Activated CD4-positive, alpha-beta T cell treated with anti-CD3 and anti-CD28 coated beads, Interleukin-2, Interleukin-6, amounts not matched to agents 100 ng/mL and 50 ng/mL, durations not matched to agents 16 hours and 8 hours (primary cell): ENCODE results near the gene TXNL4B.

Experiments used
- DNase-seq: peaks from one replicate; pipeline ENCODE4 v3.0.0-alpha.2; 2020

Gene TXNL4B

DNA sequence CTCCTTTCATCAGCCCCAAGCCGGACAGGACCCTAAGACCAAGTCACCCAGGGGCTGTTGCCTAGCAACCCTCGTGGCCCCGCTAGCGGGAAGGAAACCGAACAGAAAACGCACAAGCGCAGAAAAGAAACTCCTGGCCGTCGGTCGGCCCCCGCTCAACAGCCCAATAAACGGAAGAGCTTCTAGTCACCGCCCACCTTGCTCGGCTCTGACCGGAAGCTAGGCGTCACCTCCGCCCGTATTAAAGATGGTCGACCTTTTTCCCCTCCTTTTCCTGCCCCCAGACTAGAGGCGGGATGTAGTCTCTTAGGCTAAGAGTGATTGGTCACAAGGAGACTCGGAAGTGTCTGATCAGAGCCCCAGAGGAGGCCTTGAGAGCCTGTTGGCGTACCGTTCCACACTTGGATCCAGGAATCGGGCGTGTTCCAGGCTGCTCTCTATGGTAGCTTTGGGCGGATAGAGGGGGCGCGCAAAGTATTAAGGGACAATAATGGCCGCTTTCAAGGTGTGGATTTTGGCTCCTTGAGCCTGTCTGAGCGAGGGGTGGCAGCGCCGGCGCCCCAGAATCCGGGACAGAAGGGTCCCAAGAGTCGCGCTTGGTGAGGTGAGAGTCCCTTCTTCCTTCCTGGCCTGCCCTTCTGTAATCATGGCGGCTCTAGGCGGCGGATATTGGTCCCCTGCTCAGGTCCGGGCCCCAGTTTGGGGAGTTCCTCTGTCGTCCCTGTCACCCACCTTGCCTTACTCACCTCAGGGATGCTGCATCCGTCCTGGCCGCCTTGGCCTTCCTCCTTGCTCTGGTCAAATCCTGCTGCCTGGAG, at the start of gene TXNL4B, which contains the start of gene DHX38:
TXNL4B (minus strand) TSS at position 173 of the 818 bp plus-strand sequence. CDS start 2,871 bp downstream, outside the sequence.
DHX38 (plus strand) TSS at position 400 of the 818 bp plus-strand sequence. CDS start 2,311 bp downstream, outside the sequence.
- DNase-seq, result peak; percentile 97

DNA sequence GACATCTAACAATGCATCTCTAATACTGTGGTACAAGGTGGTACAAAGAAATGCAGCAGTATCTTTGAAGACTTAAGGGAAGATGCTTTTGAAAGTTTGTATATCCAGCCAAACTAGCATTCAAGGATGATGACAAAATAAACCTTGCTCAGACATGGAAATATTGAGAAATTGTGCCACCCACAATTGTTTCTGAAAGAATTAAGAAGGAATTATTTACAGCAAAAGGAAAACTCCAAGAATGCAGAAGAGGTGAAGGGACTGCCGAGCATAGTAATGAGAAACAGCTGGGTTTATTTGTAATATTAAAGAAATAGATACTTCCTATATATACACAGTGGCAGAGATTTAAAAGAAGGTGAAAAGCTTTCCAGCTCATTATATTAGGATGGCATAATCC, 49.1 kb upstream of the TXNL4B start:
- no peak for DNase-seq

GRCh38 chr16:72139908-72140307, 46.5 kb upstream of the TXNL4B start:
- no peak for DNase-seq

- DNase-seq, result no peak
These were observed 44.7 kb upstream of the TXNL4B start for GRCh38 chr16:72138064-72138572.

GRCh38 chr16:72137380-72138063, 44.1 kb upstream of the TXNL4B start:
- DNase-seq, result no peak

GRCh38 chr16:72134507-72134906, 41.1 kb upstream of the TXNL4B start:
- no peak for DNase-seq

GRCh38 chr16:72132726-72133125, 39.3 kb upstream of the TXNL4B start:
- no peak for DNase-seq

GRCh38 chr16:72131036-72131435, 37.6 kb upstream of the TXNL4B start:
- no peak for DNase-seq

GRCh38 chr16:72129976-72130656, 36.7 kb upstream of the TXNL4B start:
- DNase-seq, result no peak

DNA sequence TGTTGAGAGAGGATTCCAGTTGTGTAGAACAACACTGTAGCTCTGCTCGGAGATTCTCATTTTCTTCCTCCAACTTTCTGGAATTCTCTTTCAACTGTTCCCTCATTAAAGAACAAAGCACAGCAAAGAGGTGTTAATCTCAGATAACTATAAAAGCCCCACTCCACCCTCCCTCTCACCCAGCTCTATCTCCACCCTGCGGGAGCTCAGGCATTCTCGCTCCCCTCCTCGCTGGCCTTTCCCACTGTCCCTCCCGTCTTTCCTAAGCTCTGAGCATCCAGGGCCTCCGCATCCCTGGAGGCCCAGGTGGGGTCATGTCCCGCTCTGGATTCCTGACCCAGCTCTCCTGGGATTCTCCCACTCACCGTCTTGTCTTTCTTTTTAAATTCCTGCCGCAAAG, 35.3 kb upstream of the TXNL4B start:
- no peak for DNase-seq

DNA sequence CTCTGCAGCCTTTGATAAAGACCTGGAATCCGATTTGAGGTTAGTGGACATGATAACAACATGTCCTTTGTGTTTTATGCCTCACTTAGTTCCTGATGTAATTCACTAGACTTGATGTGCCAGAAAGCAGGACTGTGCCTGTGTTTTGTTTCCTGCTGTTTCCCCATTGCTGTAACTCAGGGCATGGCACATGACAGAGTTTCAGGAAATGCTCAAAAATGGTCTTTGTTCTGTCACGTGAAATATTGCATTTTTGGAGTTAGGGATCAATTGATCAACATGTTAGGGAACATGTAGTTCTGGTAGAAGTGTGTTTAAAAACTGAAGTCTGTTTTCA, 33.0 kb upstream of the TXNL4B start:
- no peak for DNase-seq

DNA sequence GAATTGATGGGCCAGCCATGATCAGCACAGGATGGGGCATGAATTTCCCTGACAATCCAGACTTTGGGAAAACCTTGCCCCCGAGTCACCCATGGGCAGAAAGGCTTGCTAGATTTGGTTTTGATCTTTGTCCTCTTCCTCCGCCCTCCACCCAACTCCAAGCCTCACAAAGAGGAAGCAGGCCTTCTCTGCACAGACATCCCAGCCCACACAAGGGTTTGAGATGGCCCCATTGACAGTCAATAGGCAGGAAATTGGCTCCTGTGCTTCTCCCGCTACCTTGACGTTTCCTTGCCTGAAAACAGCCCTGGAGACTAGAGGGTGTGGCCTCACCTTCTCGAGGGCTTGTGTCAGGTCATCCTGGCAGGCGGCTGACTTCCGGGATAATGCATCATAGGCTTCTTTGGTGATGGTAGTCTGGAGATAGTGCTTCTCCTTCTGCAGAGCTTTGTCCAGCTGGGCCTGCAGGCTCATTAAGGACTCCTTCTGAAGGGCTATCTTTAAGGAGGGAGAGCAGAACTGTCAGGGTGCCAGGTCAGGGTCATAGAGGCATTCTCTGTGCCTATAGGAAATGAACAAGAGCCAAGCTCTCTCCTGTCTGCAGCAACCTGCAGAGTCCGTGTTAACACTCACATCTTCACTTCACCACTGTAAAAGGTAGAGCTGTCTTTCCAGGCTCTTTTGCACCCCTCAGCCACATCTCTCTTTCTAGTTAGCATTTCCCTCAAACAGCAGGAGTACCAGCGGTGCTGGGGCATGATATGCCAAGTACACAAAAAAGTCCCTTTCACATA, 32.4 kb upstream of the TXNL4B start:
- DNase-seq, result no peak

DNA sequence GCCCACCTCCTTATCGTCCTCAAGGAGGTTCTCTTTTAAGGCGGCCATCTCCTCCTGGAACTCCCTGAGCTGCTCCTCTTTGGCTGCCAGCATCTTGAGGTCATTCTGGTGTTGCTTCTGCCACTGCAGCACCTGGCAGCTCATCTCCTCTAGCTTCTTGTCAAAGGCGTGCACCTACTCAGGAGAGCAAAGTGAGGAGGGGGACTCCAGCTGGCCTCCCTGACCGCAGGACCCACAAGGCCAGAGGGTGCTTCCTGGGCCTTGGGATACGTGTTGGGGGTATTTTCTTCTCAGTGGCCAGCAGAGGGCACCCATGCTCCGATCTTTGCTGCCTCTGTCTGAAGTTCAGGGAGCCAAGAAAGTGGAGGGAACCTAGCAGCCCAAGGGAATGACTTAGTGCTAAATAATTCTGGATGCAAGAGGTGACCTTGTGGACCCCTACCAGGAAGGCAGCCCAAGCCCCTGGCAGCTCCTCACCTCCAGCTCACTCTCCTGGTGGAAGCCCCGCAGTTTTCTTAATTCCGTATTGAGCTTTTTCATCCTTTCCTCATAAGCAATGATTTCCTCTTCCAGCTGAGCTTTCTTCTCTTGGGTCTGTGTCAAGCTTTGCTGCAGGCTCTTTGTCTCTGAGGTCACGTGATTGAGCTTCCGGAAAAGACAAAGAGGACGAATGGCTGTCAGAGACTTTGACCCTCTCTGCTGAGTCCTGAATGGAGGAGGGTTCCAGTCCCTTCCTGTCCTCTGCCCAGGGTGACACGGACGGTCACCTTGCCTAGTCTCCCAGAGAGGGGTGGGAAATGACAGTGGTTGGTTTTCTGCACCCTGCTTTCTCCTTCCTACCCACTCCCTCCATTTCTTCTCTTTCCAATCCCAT, 31.6 kb upstream of the TXNL4B start:
- peak; percentile 73 for DNase-seq

DNA sequence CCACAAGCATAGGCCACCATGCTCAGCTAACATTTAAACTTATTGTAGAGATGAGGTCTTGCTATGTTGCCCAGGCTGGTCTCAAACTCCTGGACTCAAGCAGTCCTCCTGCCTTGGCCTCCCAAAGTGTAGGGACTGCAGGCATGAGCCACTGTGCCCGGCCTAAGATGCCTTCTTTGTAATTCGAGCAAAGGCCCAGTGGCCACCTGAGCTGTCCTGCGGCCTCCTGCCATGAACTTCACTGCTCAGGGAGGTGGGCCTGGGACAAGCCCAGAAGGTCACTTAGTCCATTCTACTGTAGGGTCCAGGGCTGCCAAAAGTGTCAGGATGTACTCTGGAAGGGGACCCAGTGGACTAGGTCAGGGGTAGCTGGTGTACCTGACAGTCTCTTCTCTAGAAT, 30.7 kb upstream of the TXNL4B start:
- DNase-seq, result no peak

- DNase-seq, result no peak
These were observed 30.0 kb upstream of the TXNL4B start for GRCh38 chr16:72123426-72123825.

DNA sequence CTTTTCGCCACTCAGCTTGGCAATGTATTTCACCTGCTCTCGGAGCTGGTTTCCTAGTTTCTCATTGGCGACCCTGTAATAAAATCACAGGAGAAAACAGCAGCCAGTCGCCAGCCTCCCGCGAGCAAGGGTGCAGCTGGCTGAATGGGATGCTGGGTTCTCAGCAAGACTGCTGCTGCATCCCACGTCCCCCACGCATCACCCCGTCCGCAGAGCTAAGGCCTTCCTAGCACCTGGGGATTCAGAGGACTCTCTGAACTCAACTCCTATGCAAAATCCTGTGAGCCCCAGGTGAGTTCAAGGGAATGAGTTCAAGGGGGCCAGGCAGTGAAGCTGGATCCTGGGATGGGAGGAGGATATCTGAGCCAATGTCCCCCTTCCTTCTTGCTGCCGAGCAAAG, 29.5 kb upstream of the TXNL4B start:
- no peak for DNase-seq

- no peak for DNase-seq
These were observed 28.9 kb upstream of the TXNL4B start for GRCh38 chr16:72122308-72122707.

DNA sequence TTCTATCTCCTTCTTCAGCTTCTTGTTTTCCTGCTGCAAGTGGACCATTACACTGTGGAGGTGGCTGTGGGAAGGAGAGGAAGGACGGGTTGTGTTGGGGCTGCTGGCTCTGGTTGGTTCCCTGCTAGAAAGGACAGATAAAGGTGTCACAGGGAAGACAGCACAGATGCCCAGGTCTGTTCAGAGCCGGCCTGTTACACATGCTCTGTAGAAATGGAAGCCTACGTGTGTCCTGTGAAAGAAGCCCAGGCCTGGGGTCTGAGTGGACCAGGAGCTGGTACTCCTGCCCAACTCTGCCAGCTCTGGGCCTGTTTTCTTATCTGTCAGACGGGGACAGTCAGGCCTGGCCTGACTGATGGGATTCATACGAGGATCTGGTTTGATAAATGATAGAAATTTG, 26.6 kb upstream of the TXNL4B start:
- no peak for DNase-seq

GRCh38 chr16:72113616-72113945, 20.2 kb upstream of the TXNL4B start:
- no peak for DNase-seq

DNA sequence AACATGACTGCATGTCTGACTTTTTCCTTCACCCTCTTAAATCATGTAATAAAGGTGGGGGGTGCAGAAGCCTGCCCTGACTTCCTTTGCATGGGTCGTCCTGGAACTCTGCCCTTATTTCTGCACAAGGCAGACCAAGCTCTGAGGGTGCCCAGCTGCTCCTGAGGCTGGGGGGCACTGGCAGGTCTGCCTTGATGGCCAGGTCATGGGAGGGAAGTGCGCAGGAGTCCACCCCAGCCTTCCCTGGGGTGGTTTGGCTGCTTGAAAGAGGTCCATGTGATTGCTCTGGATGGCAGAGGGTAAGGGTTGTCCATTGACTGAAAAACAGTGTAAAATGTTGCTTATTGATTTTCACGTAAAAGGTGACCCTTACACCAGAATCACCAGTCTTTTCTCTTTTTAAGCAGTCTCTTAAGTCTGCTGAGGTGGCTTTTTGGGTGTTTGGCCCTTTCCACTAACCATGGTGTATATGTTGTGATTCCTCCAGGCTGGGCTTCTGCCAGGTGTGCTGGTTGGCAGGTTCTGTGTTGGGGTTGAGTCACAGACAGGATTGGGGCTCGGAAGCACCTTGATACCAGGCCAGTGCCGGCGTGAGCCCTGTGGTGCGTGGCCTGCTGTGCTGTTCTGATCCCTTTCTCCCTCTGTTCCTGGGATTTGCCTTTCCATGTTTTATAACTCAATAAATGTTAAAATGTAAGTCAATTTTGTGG, 19.6 kb upstream of the TXNL4B start:
- no peak for DNase-seq

GRCh38 chr16:72112452-72112792, 19.0 kb upstream of the TXNL4B start:
- DNase-seq, result no peak
